ENCODE results near the gene TMEM132C.

DNA sequence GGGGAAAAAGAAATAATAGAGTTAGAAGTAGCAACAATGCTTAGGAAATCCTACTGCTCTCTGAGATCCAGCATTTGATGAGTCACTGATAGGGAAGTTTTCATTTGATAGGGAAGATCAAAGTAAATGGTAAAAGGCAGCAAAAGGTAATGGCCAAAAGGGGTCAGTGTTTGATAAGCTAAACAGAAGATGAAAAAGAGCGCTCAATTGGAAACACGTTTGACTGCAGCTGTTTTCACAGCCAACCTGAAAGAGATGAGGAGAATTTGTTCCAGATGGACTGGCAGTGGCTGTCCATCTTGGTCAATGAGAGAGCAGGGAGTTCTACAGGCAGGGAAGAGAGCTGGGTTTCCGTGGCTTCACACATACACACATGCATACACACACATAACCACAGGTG, 264.2 kb downstream of the TMEM132C start:
- TF ChIP-seq HIC1 (tag by site-specific recombination; IDR thresholded peaks at IDR 0.05) (no peak), YY1 (tag by site-specific recombination; IDR thresholded peaks at IDR 0.05) (no peak), CTCF (tag by site-specific recombination; IDR thresholded peaks at IDR 0.05) (no peak), GLIS1 (tag by site-specific recombination; IDR thresholded peaks at IDR 0.05) (no peak), ZNF514 (tag by site-specific recombination; IDR thresholded peaks at IDR 0.05) (no peak), KLF7 (tag by site-specific recombination; IDR thresholded peaks at IDR 0.05; ENCODE audit: borderline replicate concordance) (no peak), ZNF426 (tag by site-specific recombination; IDR thresholded peaks at IDR 0.05) (no peak), PRDM1 (tag by site-specific recombination; IDR thresholded peaks at IDR 0.05) (no peak), INSM2 (tag by site-specific recombination; IDR thresholded peaks at IDR 0.05) (no peak), REST (tag by site-specific recombination; IDR thresholded peaks at IDR 0.05) (no peak), ZNF174 (tag by site-specific recombination; IDR thresholded peaks at IDR 0.05) (no peak)
- TF ChIP-seq, protein P1, sequence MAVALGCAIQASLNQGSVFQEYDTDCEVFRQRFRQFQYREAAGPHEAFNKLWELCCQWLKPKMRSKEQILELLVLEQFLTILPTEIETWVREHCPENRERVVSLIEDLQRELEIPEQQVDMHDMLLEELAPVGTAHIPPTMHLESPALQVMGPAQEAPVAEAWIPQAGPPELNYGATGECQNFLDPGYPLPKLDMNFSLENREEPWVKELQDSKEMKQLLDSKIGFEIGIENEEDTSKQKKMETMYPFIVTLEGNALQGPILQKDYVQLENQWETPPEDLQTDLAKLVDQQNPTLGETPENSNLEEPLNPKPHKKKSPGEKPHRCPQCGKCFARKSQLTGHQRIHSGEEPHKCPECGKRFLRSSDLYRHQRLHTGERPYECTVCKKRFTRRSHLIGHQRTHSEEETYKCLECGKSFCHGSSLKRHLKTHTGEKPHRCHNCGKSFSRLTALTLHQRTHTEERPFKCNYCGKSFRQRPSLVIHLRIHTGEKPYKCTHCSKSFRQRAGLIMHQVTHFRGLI (tag by site-specific recombination; IDR thresholded peaks at IDR 0.05) = no peak

Measured in HEK293 (cell line).